HCEC 1CT (cell line): Measurements from ENCODE around the gene SORCS3.

ENCODE experiments used
- DNase-seq: peaks from one replicate; pipeline ENCODE4 v3.0.0-alpha.2; 2017

Gene SORCS3

DNA sequence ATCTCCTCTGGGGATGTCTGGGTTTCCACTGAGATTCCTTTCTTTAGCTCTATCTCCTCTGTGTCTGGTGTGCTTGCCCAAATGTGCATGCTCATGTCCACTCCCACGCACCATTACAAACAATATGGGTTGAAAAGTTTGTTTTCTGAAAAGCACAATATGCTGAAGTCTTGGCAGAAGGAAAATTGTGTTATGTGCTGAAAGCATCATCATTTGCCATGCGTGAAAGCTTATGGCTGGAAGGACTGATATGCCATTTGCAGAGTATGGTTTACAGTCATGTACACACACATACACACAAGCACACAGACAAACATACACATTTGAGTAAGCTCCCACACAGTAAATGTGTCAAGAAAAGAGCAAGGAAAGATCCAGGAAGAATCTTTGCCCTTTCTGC, 231.6 kb downstream of the SORCS3 start:
- no peak for DNase-seq

DNA sequence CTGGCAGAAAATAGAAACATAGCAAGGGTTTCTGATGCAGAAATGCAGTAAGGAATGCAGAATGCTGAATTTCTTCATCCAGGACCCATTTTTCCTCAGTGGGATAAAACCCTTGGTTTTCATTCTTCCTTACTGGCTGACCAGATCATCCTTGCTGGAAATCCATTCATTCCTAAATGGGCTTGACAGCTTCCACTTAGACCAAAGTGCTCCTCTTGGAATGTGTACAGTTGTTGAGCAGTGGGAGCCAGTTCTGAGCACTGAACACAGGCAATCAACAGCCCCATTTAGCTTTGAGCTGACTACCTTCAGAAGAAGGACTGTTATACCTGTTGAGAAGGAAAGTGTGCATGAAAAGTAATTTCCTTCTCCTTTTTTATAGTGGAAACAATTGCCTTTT, 232.1 kb downstream of the SORCS3 start:
- no peak for DNase-seq

GRCh38 chr10:104875561-104875960, 234.5 kb downstream of the SORCS3 start:
- DNase-seq = no peak

- DNase-seq = no peak
Observed at GRCh38 chr10:104880624-104881398, 239.7 kb downstream of the SORCS3 start.

DNA sequence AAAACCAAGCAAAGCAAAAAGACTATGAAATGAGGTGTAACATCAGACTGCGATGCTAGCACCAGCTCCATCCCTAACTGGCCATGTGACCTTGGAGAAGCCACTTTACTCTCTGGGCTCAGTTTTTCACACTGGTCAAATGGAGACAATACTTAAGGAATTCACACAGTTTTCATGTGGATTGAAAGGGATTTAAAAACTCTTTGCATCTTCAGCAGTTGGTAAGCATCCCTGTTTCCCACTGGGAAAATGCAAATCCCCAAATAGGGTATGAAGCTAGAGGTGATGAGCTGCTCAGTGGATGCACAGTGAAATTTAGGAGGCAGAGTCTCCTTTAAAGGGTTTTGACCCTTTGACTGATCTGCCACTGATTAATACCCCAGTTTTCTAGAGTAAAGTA, 240.7 kb downstream of the SORCS3 start:
- no peak for DNase-seq

GRCh38 chr10:104892879-104893617, 252.0 kb downstream of the SORCS3 start:
- no peak for DNase-seq

- no peak for DNase-seq
Observed at GRCh38 chr10:104893701-104894100, 252.6 kb downstream of the SORCS3 start.

GRCh38 chr10:104894681-104895080, 253.6 kb downstream of the SORCS3 start:
- no peak for DNase-seq

DNA sequence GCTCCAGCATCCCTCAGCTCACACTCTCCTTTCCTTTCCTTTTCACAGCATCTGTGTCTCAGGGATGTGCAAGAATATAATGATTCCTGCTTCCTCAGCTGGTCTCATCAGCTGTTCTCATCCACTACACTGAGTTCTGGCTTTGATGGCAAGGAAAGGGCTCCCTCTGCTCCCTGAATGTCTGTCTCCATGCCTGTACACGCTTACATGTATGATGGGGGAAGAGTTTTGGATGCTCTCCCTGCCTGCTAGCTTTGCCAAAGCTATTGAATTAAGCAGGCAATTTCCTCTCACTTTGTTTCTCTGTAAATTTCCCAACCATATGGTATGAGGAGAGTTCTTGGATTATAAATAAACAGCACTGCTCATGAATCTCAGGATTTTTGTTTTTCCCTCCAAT, 254.5 kb downstream of the SORCS3 start:
- no peak for DNase-seq

DNA sequence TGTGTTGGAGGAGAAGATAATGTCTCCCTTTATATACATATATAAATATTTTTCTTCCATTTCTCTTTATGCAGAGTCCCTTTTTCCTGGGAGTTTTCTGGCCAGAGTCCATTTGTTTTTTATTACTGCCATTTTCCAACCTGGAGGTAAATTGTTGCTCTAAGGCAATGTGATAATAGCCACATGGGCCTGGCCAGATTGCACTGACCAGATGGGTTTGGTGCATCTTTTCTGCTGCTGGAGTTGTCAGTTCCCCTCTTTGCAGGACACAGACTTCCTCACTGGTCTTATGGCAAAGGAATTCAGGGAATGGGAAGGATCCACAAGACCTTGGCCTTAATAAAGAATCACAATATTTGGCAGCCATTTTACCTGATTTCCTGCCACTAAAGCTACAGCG, 254.9 kb downstream of the SORCS3 start:
- no peak for DNase-seq

- DNase-seq = no peak
Observed at GRCh38 chr10:104897696-104898095, 256.6 kb downstream of the SORCS3 start.

GRCh38 chr10:104899779-104900178, 258.7 kb downstream of the SORCS3 start:
- DNase-seq = no peak

DNA sequence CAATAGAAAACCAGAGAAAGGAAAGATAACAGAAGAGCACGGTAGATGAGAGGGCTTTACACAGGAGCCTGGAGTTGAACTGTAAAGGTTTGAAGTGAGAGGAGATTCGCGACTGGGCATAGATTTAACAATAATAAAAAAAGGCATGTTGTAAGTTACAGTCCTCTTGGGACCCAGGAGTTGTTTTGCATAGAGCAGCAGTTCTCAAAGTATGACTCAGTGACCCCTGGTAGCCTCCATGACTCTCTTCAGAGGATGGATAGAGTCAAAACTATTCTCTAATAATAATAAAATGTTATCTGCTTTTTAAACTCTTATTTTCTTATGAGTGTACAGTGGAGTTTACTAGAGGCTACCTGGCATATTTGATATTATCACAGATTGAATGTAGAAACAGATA, 262.3 kb downstream of the SORCS3 start:
- no peak for DNase-seq

- DNase-seq = no peak
Observed at GRCh38 chr10:104904753-104905323, 263.7 kb downstream of the SORCS3 start.

DNA sequence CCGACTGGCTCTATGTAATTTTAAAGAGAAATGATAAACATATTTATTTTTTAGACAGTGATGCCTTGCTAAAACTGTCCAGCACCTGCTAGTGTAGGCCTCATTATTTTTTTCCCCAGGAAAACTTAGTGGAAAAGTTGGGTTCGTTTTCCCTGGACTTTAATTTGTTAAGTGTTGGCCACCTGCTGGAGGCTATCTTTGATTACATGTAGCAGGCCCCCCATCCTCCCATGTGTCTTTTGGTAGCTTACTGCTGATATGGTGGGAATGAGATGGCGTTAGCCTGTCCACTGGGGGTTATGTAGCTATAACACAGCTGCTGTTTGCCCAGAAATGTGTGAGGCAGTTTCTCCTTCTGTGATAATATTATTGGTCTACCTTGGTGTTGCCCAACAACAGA, 265.0 kb downstream of the SORCS3 start:
- DNase-seq = no peak

GRCh38 chr10:104907521-104907920, 266.4 kb downstream of the SORCS3 start:
- DNase-seq = no peak

- no peak for DNase-seq
Observed at GRCh38 chr10:104908581-104908980, 267.5 kb downstream of the SORCS3 start.

DNA sequence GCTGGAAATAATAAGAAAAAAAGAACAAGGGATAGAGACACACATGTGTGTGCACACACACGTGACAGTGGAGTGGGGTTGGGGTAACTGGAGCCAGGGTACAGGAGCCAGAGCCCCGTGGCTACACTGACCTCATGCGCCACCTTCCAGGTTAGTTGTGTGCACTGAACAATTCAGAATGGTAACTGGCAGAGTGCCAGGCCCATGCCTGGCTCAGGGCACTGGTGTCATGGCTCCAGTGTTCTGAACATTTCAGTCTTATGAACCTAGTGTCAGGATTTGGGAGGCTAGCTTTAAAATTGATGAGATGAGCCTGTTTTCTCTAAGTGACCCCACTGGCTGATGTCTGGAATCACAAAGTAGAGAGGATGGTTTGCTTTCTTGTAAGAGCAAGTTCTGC, 269.6 kb downstream of the SORCS3 start:
- no peak for DNase-seq

DNA sequence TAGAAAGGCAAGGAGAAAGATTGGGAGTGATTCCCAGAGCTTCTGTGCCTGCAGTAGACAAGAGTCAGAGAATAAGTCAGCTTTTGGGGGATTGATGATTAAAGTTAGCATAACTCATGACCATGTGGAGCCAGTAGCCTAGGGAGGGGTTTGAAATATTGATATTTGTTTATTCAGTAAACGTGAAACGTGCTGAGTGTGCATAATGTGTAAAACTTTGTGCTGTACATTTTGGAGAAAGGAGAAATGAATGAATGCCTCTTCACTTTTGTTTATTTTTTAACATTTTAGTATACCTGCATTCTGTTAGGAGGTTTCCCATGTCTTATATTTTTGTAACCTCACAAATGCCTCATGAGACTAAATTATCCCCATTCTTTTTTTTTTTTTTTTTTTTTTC, 272.3 kb downstream of the SORCS3 start:
- no peak for DNase-seq

DNA sequence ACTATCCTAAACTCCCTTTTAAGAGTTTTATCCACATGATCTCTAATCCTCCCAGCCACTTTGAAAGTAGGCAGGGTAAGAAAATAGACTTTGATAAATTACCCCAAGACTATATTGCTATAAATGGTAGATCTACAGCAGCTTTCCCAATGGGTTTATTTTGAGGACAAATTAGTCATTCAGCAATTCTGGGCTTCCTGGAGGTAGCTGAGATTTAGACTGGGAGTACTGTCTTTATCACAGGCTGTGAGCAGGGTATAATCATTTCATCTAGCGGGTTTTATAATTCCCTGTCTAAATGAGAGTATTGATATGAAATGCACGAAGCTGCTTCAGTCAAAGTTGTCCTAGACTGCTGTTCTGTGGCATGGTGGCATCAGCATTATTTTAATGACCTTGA, 279.4 kb downstream of the SORCS3 start:
- no peak for DNase-seq

DNA sequence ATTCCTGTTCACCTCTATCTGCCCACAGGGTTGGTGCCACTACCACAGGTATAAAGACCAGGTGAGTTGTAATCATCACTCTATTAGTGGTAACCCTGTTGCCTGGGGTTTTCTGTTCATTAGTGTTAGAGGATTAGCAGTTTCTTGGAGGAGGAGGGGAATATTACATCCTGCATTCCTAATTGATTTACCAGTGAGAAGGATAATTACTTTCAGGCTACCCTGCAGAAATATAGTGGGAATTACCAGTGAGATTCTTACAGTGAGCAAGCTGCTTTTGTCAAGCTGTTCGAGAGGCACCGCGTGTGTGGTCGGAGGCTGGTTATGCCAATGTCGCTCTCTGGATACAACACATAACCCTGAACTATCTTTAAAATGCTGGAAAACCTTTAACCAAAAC, 280.7 kb downstream of the SORCS3 start:
- DNase-seq = no peak

DNA sequence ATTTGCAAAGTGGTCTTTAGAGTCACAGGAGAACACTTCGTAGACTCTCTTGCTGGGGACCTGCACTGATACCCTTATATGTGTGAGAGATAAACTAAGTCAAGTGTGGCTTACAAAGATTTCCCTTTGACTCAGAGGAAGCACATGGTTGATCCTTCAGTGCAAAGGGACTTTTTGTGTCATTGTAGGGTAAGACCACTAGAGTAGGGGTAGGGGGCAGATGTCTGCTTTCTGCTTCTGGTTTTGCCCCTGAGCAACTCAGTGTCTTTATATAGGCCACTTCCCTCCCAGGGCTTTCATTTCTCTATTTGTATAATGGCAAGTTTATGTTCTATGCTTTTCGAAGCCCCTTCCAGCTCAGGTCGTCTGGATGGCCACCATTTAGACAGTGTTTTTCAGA, 281.7 kb downstream of the SORCS3 start:
- DNase-seq = no peak

DNA sequence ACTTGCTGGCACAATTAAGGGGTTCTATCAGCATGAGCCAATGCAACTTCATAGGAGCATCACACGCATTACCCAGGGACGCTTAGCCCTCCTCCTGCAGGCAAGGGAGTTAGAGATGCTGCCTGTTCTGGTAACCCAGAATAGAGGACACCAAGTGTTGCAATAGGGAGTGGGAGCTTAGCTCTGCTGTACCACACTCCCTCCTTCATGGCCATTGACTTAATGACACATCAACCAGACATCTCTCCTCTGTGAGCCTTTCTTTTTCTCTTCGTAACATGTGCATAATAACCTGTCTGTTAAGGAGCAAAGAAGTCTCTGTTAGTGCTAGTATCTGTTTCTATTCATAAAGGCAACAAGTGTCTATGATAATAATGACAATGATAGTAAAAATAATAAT, 282.4 kb downstream of the SORCS3 start:
- no peak for DNase-seq

DNA sequence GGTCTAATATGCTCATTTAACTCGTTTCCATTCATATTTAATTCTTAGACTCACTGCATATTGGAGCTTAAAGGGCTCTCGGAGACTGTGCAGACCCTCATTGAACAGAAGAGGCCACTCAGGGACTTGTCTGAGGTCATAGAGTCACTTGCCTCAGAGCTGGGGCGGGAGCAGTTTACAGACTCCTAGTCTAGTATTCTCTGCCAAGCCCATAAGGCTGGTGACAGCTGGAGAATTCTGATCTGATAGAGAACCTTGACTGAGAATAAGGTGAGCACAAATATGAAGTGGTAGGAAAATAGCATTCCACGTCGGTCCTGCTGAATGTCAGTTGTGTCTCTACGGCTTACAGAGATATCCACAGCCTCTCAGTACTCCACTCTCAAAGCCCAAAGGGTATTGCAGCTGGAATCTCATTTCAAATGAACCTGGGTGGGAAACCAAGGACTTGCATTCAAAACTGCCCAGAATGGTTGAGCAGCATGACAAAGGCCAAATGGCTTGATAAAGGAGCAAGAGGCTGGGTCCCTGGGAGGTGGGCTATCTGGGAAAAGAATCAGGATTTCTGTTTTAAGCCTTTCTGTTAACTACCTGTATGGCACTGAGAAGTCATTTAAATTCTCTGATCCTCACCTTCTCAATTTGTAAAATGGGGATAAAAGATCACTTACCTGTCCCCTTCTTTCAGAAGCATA, 283.2 kb downstream of the SORCS3 start:
- no peak for DNase-seq
